A673 (cell line): Measurements from ENCODE around the gene FLT3. TPM values are rescaled to one million over a fixed set of nuclear protein-coding genes. Genes with fewer than 3 reads are reported as not detected.

Experiments used
- BruUV-seq: library from RNA; stranded (reverse); fragments of 400-500 nt; replicated peaks from 2 replicates; lab custom pipeline; 2021; lab: Mats Ljungman, UMichigan
- CTCF ChIA-PET: fragments of 300-600 bp; sonication (Branson Sonifier 250); formaldehyde crosslinking; loops from one replicate; lab custom pipeline; 2022; ENCODE audit warnings: antibody characterized with exemption; lab: Charles Lee
- POLR2A ChIA-PET: fragments of 300-600 bp; sonication (Branson Sonifier 250); formaldehyde crosslinking; loops from one replicate; lab custom pipeline; 2022; ENCODE audit warnings: antibody characterized with exemption; ENCODE audit not compliant: low non-redundant PET; lab: Charles Lee
- DNase-seq: peaks from one replicate; pipeline ENCODE4 v3.0.0-alpha.2; 2015; ENCODE audit warnings: low spot score
- H3K27ac ChIP-seq: fragments of 200-600 bp; sonication (generic); 2 replicates; pipeline ENCODE4 v1.5.1; 2016; ENCODE audit warnings: mixed run types, low read depth, mild to moderate bottlenecking, mixed read lengths, antibody characterized with exemption, low read length; ENCODE audit not compliant: poor library complexity, severe bottlenecking
- H3K27me3 ChIP-seq: fragments of 200-600 bp; sonication (generic); replicated peaks from 2 replicates; pipeline ENCODE4 v1.6.1; 2017; ENCODE audit warnings: mixed run types, low read depth, mild to moderate bottlenecking, mixed read lengths, antibody characterized with exemption, low read length; ENCODE audit not compliant: insufficient read depth, poor library complexity
- H3K36me3 ChIP-seq: fragments of 200-600 bp; sonication (generic); 2 replicates; pipeline ENCODE4 v1.6.1; 2016; ENCODE audit warnings: mixed run types, mild to moderate bottlenecking, mixed read lengths, antibody characterized with exemption, low read length; ENCODE audit not compliant: insufficient read depth, poor library complexity, severe bottlenecking
- H3K4me1 ChIP-seq: fragments of 200-600 bp; sonication (generic); 2 replicates; pipeline ENCODE4 v1.6.1; 2017; ENCODE audit warnings: mixed run types, mild to moderate bottlenecking, mixed read lengths, antibody characterized with exemption, low read length; ENCODE audit not compliant: insufficient read depth, poor library complexity, severe bottlenecking
- H3K4me3 ChIP-seq: fragments of 200-600 bp; sonication (generic); 2 replicates; pipeline ENCODE4 v1.5.1; 2016; ENCODE audit warnings: low read depth, mixed run types, mild to moderate bottlenecking, mixed read lengths, low read length; ENCODE audit not compliant: poor library complexity, severe bottlenecking
- H3K9me3 ChIP-seq: fragments of 200-600 bp; sonication (generic); 2 replicates; pipeline ENCODE4 v1.6.1; 2016; ENCODE audit warnings: mixed run types, low read depth, mild to moderate bottlenecking, mixed read lengths, antibody characterized with exemption, low read length; ENCODE audit not compliant: poor library complexity, severe bottlenecking
- CTCF ChIP-seq: fragments of 300-800, 200-600 bp; sonication (generic); conservative IDR thresholded peaks from 2 replicates; pipeline ENCODE4 v1.5.1; 2017; ENCODE audit warnings: low read depth, mild to moderate bottlenecking, antibody characterized with exemption, low read length, moderate library complexity, mixed read lengths
- EZH2 ChIP-seq: fragments of 200-600 bp; sonication (generic); IDR thresholded peaks from 2 replicates; pipeline ENCODE4 v1.6.1; 2017; ENCODE audit warnings: borderline replicate concordance, low read depth, mild to moderate bottlenecking, mixed read lengths, antibody characterized with exemption, low read length; ENCODE audit not compliant: poor library complexity, severe bottlenecking
- intact Hi-C: fragments of 100-400 bp; cut with micrococcal nuclease; formaldehyde crosslinking; loops from one replicate; pipeline ENCODE4 v1.10.0; 2022; ENCODE audit not compliant: unreplicated experiment
- total RNA-seq: library from RNA; stranded (reverse); gene quantifications from 2 replicates; pipeline ENCODE4 v1.2.3, GENCODE V29; 2021

FLT3 gene
- total RNA-seq, 1 experiment from 2014 or later: 0.15 TPM

GRCh38 chr13:28014301-28014700 is 86.1 kb downstream of the FLT3 start:
- H3K4me3 ChIP-seq: no peak overlapping the region
- CTCF ChIA-PET: no interaction called here
- no peak for DNase-seq
- H3K36me3 ChIP-seq: no peaks in the 10 kb centered on the region
- no peaks in the 10 kb centered on the region for H3K4me1 ChIP-seq
- POLR2A ChIA-PET: no interaction called here
- H3K27me3 ChIP-seq: no peaks in the 10 kb centered on the region
- TF ChIP-seq CTCF (no peak), EZH2 (no peak)
- intact Hi-C loops: loop anchor here (10.0 kb wide), 1 partner anchor 260 kb away; no protein-coding TSS in a partner anchor
- BruUV-seq: no TSS peak
- no peaks in the 10 kb centered on the region for H3K9me3 ChIP-seq
- no peak overlapping the region for H3K27ac ChIP-seq

- intact Hi-C loops: loop anchor here (10.0 kb wide), 1 partner anchor 261 kb away; no protein-coding TSS in a partner anchor
- ChIA-PET POLR2A (no interaction called here), CTCF (no interaction called here)
- Histone ChIP-seq H3K4me3 (no peak overlapping the region), H3K36me3 (no peaks in the 10 kb centered on the region), H3K27ac (no peak overlapping the region), H3K4me1 (no peaks in the 10 kb centered on the region), H3K9me3 (no peaks in the 10 kb centered on the region), H3K27me3 (no peaks in the 10 kb centered on the region)
- TF ChIP-seq CTCF: no peak
- no peak for TF ChIP-seq EZH2
- DNase-seq: no peak
- BruUV-seq: no TSS peak
Observed at GRCh38 chr13:28013482-28013881, 86.9 kb downstream of the FLT3 start.

- Histone ChIP-seq H3K9me3 (no peaks in the 10 kb centered on the region), H3K4me1 (no peaks in the 10 kb centered on the region), H3K27ac (no peak overlapping the region), H3K36me3 (no peaks in the 10 kb centered on the region), H3K27me3 (no peaks in the 10 kb centered on the region), H3K4me3 (no peak overlapping the region)
- DNase-seq: no peak
- intact Hi-C loops: loop anchor here (10.0 kb wide), 1 partner anchor 262 kb away; no protein-coding TSS in a partner anchor
- TF ChIP-seq EZH2: no peak
- TF ChIP-seq CTCF: no peak
- POLR2A ChIA-PET: interaction anchor here (0.5 to 0.6 kb wide), 3 partner anchors 127 to 583 kb away, joined by 3 to 5 read pairs (median 4); no protein-coding TSS in a partner anchor
- CTCF ChIA-PET: no interaction called here
- BruUV-seq: no TSS peak
Observed at GRCh38 chr13:28012896-28013295, 87.5 kb downstream of the FLT3 start.
